Spleen (tissue), 11 donors: ENCODE results near the gene ANXA11. TPM values are rescaled to one million over a fixed set of nuclear protein-coding genes. Genes with fewer than 3 reads are reported as not detected.

ENCODE experiments used
- DNase-seq: peaks from one replicate; pipeline ENCODE4 v3.0.0-alpha.2; 2020
- H3K27ac ChIP-seq, 8 donors: fragments of 200-600 bp; sonication (generic) in 7 of 8; 1 replicate in 4 of 8; 2 replicates in 4 of 8; pipeline versions ENCODE4 v1.5.0 to v1.8.0; 2016 to 2021; ENCODE audit warnings: inconsistent platforms in 4 of 8, mild to moderate bottlenecking in 4 of 8, moderate library complexity in 1 of 8
- H3K27me3 ChIP-seq, 7 donors: fragments of 200-600 bp; sonication (generic) in 6 of 7; replicated peaks in 1 of 7; 1 replicate in 4 of 7; 2 replicates in 3 of 7; pipeline versions ENCODE4 v1.5.0 to v1.8.0; 2016 to 2021; ENCODE audit warnings: inconsistent platforms in 3 of 7, mild to moderate bottlenecking in 1 of 7
- H3K36me3 ChIP-seq, 6 donors: fragments of 200-600 bp; sonication (generic) in 5 of 6; 1 replicate in 4 of 6; 2 replicates in 2 of 6; pipeline versions ENCODE4 v1.5.0 to v1.8.0; 2016 to 2021; ENCODE audit warnings: inconsistent platforms in 2 of 6
- H3K4me1 ChIP-seq, 6 donors: fragments of 200-600 bp; sonication (generic) in 5 of 6; 1 replicate in 3 of 6; 2 replicates in 3 of 6; pipeline versions ENCODE4 v1.5.0 to v1.8.0; 2016 to 2021; ENCODE audit warnings: inconsistent platforms in 3 of 6
- H3K4me3 ChIP-seq, 8 donors: fragments of 200-600 bp; sonication (generic) in 7 of 8; 1 replicate in 4 of 8; 2 replicates in 4 of 8; pipeline versions ENCODE4 v1.5.0 to v1.8.0; 2016 to 2021; ENCODE audit warnings: inconsistent platforms in 4 of 8, mild to moderate bottlenecking in 4 of 8, moderate library complexity in 2 of 8
- H3K9me3 ChIP-seq, 8 donors: fragments of 200-600 bp; sonication (generic) in 7 of 8; 1 replicate in 4 of 8; 2 replicates in 4 of 8; pipeline versions ENCODE4 v1.5.0 to v1.8.0; 2016 to 2021; ENCODE audit warnings: inconsistent platforms in 4 of 8
- CTCF ChIP-seq, 11 experiments: fragments of 200-600 bp in 7 of 11; fragments of 450-650 bp in 4 of 11; sonication (generic) in 4 of 11; IDR thresholded peaks in 8 of 11; conservative IDR thresholded peaks in 3 of 11; 1 replicate in 7 of 11; 2 replicates in 4 of 11; pipeline versions ENCODE4 v1.4.0 to v1.8.0; 2016 to 2021; ENCODE audit warnings: antibody characterized with exemption in 11 of 11, inconsistent platforms in 4 of 11, mild to moderate bottlenecking in 1 of 11
- POLR2A ChIP-seq, 3 donors: fragments of 450-650 bp; IDR thresholded peaks; one replicate each; pipeline ENCODE4 v1.5.1; 2017; ENCODE audit warnings: antibody characterized with exemption in 3 of 3, mild to moderate bottlenecking in 1 of 3
- POLR2AphosphoS5 ChIP-seq, 3 donors: sonication (generic); formaldehyde crosslinking; IDR thresholded peaks; one replicate each; pipeline ENCODE4 v1.5.1; 2017; ENCODE audit warnings: antibody characterized with exemption in 3 of 3
- WGBS, 5 donors: extraction: QIAGEN DNeasy Blood & Tissue Kit in 3 of 5; methylation state at CpG; one replicate each; pipeline versions ENCODE4 v1.1.5 to v1.1.7; 2013 to 2018; 5-methylcytosine and 5-hydroxymethylcytosine counted together
- intact Hi-C: fragments of 100-400 bp; cut with DNase I; formaldehyde crosslinking; loops from one replicate; pipeline ENCODE4 v1.15.0; 2023; ENCODE audit warnings: low total_unique reads
- polyA plus RNA-seq, 3 donors: library from polyadenylated mRNA; stranded (reverse); fragments of 200-250 nt; gene quantifications; one replicate each; pipeline ENCODE4 v1.2.1, GENCODE V29; 2013
- total RNA-seq, 7 donors: library from RNA; depleted of rRNA in 3 of 7; stranded (reverse); fragments of >200 nt in 3 of 7; fragmentation: NEBNext Ultra II Directional in 4 of 7; extraction: Animal tissue kit (Norgen Biotek cat#: 25700) in 4 of 7; gene quantifications; one replicate each; pipeline versions ENCODE4 v1.1.0 to v1.2.1, GENCODE V29; 2016 to 2021
- donor health status: healthy with polysubstance abuse.
- donor health status: DM: no; HTN: no; CAD: no; lungs with moderate emphysema.
- donor health status: DM: no; HTN: no; CAD: no.
- donor health status: Bipolar disorder and iron deficiency.
- donor health status: healthy.
- donor health status: DM: no; HTN: no; CAD: no.
- donor health status: DM: yes; HTN: yes; CAD: no.

The ANXA11 gene
- total and polyA plus RNA-seq, 10 donors, result 89.9 to 201 (median 132) TPM

GRCh38 chr10:80210259-80210658 lies 4.9 kb upstream of the ANXA11 start:
- Histone ChIP-seq H3K36me3 (no peaks in the 10 kb centered on the region), H3K27ac (no peak overlapping the region), H3K9me3 (no peaks in the 10 kb centered on the region), H3K4me3 (no peak overlapping the region), H3K4me1 (peaks cover 6 to 26% (median 11%) of the 10 kb centered on the region in 6 donors), H3K27me3 (no peaks in the 10 kb centered on the region)
- 94 to 98% (median 94%) methylated on average over 4 of the region's 4 CpGs for WGBS, 5 donors
- no peak for DNase-seq
- intact Hi-C loops, result no loop called here
- TF ChIP-seq POLR2AphosphoS5 (IDR thresholded peaks at IDR 0.05) (no peak), CTCF (IDR thresholded peaks at IDR 0.05 in 8 of 11, conservative IDR thresholded peaks at IDR 0.05 in 3 of 11) (no peak), POLR2A (IDR thresholded peaks at IDR 0.05) (no peak)

DNA sequence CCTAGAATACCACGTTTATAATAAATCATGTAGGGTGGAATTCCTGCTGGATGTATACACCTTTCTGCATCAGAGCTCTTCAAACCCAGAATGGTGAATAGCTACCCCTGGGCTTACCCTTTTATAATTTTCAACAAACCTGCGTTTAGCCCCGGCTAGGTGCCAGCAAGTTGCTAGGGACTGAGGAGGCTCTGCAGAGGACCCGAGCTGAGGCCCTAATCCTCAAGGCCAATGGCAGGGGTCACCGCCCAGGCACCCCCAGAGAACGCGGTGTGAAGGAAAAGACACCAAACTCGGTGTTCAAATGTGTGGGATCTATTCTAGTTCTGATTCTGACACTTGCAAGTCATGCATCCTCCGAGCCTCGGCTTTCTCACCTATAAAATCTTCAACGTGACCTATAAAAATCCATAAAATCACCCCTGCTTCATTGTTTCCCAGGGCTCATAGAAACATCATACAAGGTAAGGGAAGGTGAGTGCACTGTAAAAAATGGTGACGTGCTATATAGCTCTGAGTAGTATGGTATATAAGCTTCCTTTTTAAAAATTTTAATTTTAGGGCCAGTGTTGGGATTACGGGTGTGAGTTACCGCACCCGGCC lies 2.5 kb upstream of the ANXA11 start:
- intact Hi-C loops, result loop anchor here (10.0 kb wide), 1 partner anchor 763 kb away; the partner anchor contains the start of gene ZCCHC24
- WGBS, 5 donors, result 81 to 91% (median 87%) methylated on average over 15 of the region's 15 CpGs
- DNase-seq, result no peak
- H3K36me3 ChIP-seq, result no peaks in the 10 kb centered on the region
- no peaks in the 10 kb centered on the region for H3K27me3 ChIP-seq
- no peak overlapping the region for H3K4me3 ChIP-seq
- TF ChIP-seq CTCF (IDR thresholded peaks at IDR 0.05 in 8 of 11, conservative IDR thresholded peaks at IDR 0.05 in 3 of 11) (no peak), POLR2A (IDR thresholded peaks at IDR 0.05) (no peak), POLR2AphosphoS5 (IDR thresholded peaks at IDR 0.05) (no peak)
- H3K27ac ChIP-seq, result peak overlapping the region in 6 of 8 donors; percentile 19 to 99 (median 50)
- no peaks in the 10 kb centered on the region for H3K9me3 ChIP-seq
- peaks cover 20 to 46% (median 30%) of the 10 kb centered on the region in 6 donors for H3K4me1 ChIP-seq

DNA sequence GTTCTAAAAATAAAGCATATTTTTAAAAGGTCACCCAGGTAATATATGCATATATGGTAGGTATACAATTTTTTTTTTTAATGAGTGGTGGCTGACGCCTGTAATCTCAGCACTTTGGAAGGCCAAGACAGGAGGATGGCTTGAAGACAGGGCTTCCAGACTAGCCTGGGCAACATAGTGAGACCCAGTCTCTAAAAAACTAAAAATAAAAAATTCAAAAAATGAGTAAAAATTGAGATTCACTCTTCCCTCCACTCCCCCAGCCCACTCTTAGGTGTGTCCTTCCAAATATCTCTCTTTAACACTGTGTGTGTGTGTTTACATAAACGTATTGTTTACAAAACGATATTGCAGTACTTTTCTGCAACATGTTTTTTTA lies 929 bp upstream of the ANXA11 start:
- intact Hi-C loops, result loop anchor here (10.0 kb wide), 1 partner anchor 761 kb away; the partner anchor contains the start of gene ZCCHC24
- H3K27me3 ChIP-seq, result no peaks in the 10 kb centered on the region
- DNase-seq, result no peak
- no peak for TF ChIP-seq POLR2AphosphoS5 (IDR thresholded peaks at IDR 0.05)
- no peak for TF ChIP-seq CTCF (IDR thresholded peaks at IDR 0.05 in 8 of 11, conservative IDR thresholded peaks at IDR 0.05 in 3 of 11)
- no peak for TF ChIP-seq POLR2A (IDR thresholded peaks at IDR 0.05)
- peak overlapping the region in 2 of 8 donors; percentile 84 to 96 for H3K4me3 ChIP-seq
- peaks cover 22 to 62% (median 46%) of the 10 kb centered on the region in 6 donors for H3K4me1 ChIP-seq
- H3K36me3 ChIP-seq, result no peaks in the 10 kb centered on the region
- 93 to 96% (median 94%) methylated on average over 3 of the region's 3 CpGs for WGBS, 5 donors
- H3K27ac ChIP-seq, result peak overlapping the region; percentile 95 to 99 (median 98)
- no peaks in the 10 kb centered on the region for H3K9me3 ChIP-seq

- Histone ChIP-seq H3K27ac (peak overlapping the region; percentile 95 to 99 (median 98)), H3K4me1 (peaks cover 31 to 76% (median 60%) of the 10 kb centered on the region in 6 donors), H3K9me3 (no peaks in the 10 kb centered on the region), H3K36me3 (peaks cover 0 to 9% (median 0%) of the 10 kb centered on the region in 6 donors), H3K4me3 (peak overlapping the region; percentile 53 to 97 (median 84)), H3K27me3 (no peaks in the 10 kb centered on the region)
- 1 to 31% (median 2%) methylated on average over 3 to 66 of the region's 66 CpGs for WGBS, 5 donors
- TF ChIP-seq CTCF (IDR thresholded peaks at IDR 0.05 in 8 of 11, conservative IDR thresholded peaks at IDR 0.05 in 3 of 11) (peak in 1 of 11 experiments; percentile 16), POLR2AphosphoS5 (IDR thresholded peaks at IDR 0.05) (no peak)
- intact Hi-C loops, result loop anchor here (10.0 kb wide), 1 partner anchor 760 kb away; the partner anchor contains the start of gene ZCCHC24
- no peak for DNase-seq
Observed at GRCh38 chr10:80204677-80205476, 460 bp downstream of the ANXA11 start.
